Liver (tissue), 2 donors: ENCODE measurements around the gene PCDHA1.
"Not testable (repeated sequence)": the region's sequence is repeated elsewhere in the genome, so short reads cannot be mapped to it uniquely, and the experiment has no call there.

Source experiments
- ATF3 ChIP-seq: IDR thresholded peaks from 2 replicates; pipeline ENCODE4 v1.6.1; 2016; ENCODE audit warnings: antibody characterized with exemption
- JUND ChIP-seq, 2 donors: IDR thresholded peaks; 2 replicates each; pipeline ENCODE4 v1.6.1; 2016; ENCODE audit warnings: antibody characterized with exemption in 2 of 2
- MAX ChIP-seq: IDR thresholded peaks from 2 replicates; pipeline ENCODE4 v1.6.1; 2016; ENCODE audit warnings: antibody characterized with exemption
- SP1 ChIP-seq: IDR thresholded peaks from 2 replicates; pipeline ENCODE4 v1.6.1; 2018; ENCODE audit warnings: antibody characterized with exemption, mild to moderate bottlenecking
- donor health status: healthy.

DNA sequence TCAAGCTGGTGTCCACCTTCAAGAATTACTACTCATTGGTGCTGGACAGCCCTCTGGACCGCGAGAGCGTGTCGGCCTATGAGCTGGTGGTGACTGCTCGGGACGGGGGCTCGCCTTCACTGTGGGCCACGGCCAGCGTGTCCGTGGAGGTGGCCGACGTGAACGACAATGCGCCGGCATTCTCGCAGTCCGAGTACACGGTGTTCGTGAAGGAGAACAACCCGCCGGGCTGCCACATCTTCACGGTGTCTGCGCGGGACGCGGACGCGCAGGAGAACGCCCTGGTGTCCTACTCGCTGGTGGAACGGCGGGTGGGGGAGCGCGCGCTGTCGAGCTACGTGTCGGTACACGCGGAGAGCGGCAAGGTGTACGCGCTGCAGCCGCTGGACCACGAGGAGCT lies 16.4 kb downstream of the PCDHA1 start:
- TF ChIP-seq ATF3; MAX; JUND (IDR thresholded peaks at IDR 0.05); SP1: not testable (repeated sequence)
